Measurements from ENCODE around the gene FBXO44.

- TF ChIP-seq CTCF (IDR thresholded peaks at IDR 0.05) (no peak), POLR2A (IDR thresholded peaks at IDR 0.05) (no peak), POLR2AphosphoS5 (IDR thresholded peaks at IDR 0.05) (no peak)
Observed at GRCh38 chr1:11691928-11692711, 37.4 kb downstream of the FBXO44 start.
